Stimulated activated CD4-positive, alpha-beta T cell treated with anti-CD3 and anti-CD28 coated beads, TNF-alpha, amount 100 ng/mL, for 1 hour (primary cell): Measurements from ENCODE around the gene PLEKHA5.
"Not testable (repeated sequence)": the region's sequence is repeated elsewhere in the genome, so short reads cannot be mapped to it uniquely, and the experiment has no call there.

ENCODE experiments used
- DNase-seq, 3 donors: peaks; one replicate each; pipeline ENCODE4 v3.0.0-alpha.2; 2020; ENCODE audit warnings: low read depth in 3 of 3, low spot score in 1 of 3

PLEKHA5 gene

GRCh38 chr12:19400649-19401285 lies 271.2 kb downstream of the PLEKHA5 start:
- not testable (repeated sequence) for DNase-seq

- no peak for DNase-seq
Measured at GRCh38 chr12:19402211-19402610, 272.7 kb downstream of the PLEKHA5 start.

GRCh38 chr12:19402743-19403431 lies 273.4 kb downstream of the PLEKHA5 start:
- no peak for DNase-seq

GRCh38 chr12:19404242-19404880 lies 274.8 kb downstream of the PLEKHA5 start:
- no peak for DNase-seq

GRCh38 chr12:19409376-19409775 lies 279.8 kb downstream of the PLEKHA5 start:
- DNase-seq: no peak

GRCh38 chr12:19410211-19410610 lies 280.7 kb downstream of the PLEKHA5 start:
- no peak for DNase-seq

- DNase-seq: no peak
Measured at GRCh38 chr12:19410629-19411185, 281.2 kb downstream of the PLEKHA5 start.

GRCh38 chr12:19411234-19412204 lies 282.0 kb downstream of the PLEKHA5 start:
- no peak for DNase-seq

GRCh38 chr12:19412844-19413243 lies 283.3 kb downstream of the PLEKHA5 start:
- DNase-seq: no peak

GRCh38 chr12:19413582-19413981 lies 284.0 kb downstream of the PLEKHA5 start:
- not testable (repeated sequence) for DNase-seq

- DNase-seq: no peak
Measured at GRCh38 chr12:19415563-19415962, 286.0 kb downstream of the PLEKHA5 start.

GRCh38 chr12:19419086-19419485 lies 289.6 kb downstream of the PLEKHA5 start:
- DNase-seq: no peak

GRCh38 chr12:19421503-19422282 lies 292.2 kb downstream of the PLEKHA5 start:
- no peak for DNase-seq

- no peak for DNase-seq
Measured at GRCh38 chr12:19423166-19423930, 293.8 kb downstream of the PLEKHA5 start.
